OCI-LY7 (cell line): ENCODE measurements around the gene GRM5. TPM values are rescaled to one million over a fixed set of nuclear protein-coding genes. Genes with fewer than 3 reads are reported as not detected.
A peak's percentile ranks its signal among the peaks of the same experiment; 100 is the strongest.

Source experiments
- BruUV-seq: library from RNA; stranded (reverse); fragments of 400-500 nt; replicated peaks from 2 replicates; lab custom pipeline; 2021; lab: Mats Ljungman, UMichigan
- CTCF ChIA-PET: fragments of 300-600 bp; sonication (Branson Sonifier 250); formaldehyde crosslinking; loops from one replicate; lab custom pipeline; 2022; ENCODE audit warnings: antibody characterized with exemption; ENCODE audit not compliant: unreplicated experiment; lab: Charles Lee
- POLR2A ChIA-PET: fragments of 300-600 bp; sonication (Branson Sonifier 250); formaldehyde crosslinking; loops from one replicate; lab custom pipeline; 2022; ENCODE audit warnings: antibody characterized with exemption; lab: Charles Lee
- DNase-seq: peaks from one replicate; pipeline ENCODE4 v3.0.0-alpha.2; 2015; ENCODE audit warnings: low spot score
- H2AFZ ChIP-seq: fragments of 200-600 bp; sonication (generic), shearing (Covaris generic); 2 replicates; pipeline ENCODE4 v1.6.1; 2014; ENCODE audit warnings: mild to moderate bottlenecking, antibody characterized with exemption, low read length, moderate library complexity
- H3K27ac ChIP-seq: fragments of 200-600 bp; sonication (generic); 2 replicates; pipeline ENCODE4 v1.5.1; 2014; ENCODE audit warnings: mixed run types, low read depth, mild to moderate bottlenecking, moderate library complexity, low read length, inconsistent platforms; ENCODE audit not compliant: poor library complexity, severe bottlenecking
- H3K36me3 ChIP-seq: fragments of 200-600 bp; sonication (generic); 2 replicates; pipeline ENCODE4 v1.6.1; 2014; ENCODE audit warnings: mild to moderate bottlenecking, antibody characterized with exemption, low read length, moderate library complexity, mixed read lengths; ENCODE audit not compliant: insufficient read depth
- H3K4me1 ChIP-seq: fragments of 200-600 bp; sonication (generic); 2 replicates; pipeline ENCODE4 v1.5.1; 2014; ENCODE audit warnings: mild to moderate bottlenecking, low read length; ENCODE audit not compliant: insufficient read depth, poor library complexity, severe bottlenecking
- H3K4me2 ChIP-seq: fragments of 200-600 bp; sonication (generic); 2 replicates; pipeline ENCODE4 v1.6.1; 2014; ENCODE audit warnings: mild to moderate bottlenecking, low read length
- H3K4me3 ChIP-seq: fragments of 200-600 bp; sonication (generic); 2 replicates; pipeline ENCODE4 v1.5.1; 2014; ENCODE audit warnings: mild to moderate bottlenecking, low read depth, low read length; ENCODE audit not compliant: poor library complexity, severe bottlenecking
- H3K79me2 ChIP-seq: fragments of 200-600 bp; sonication (generic); 2 replicates; pipeline ENCODE4 v1.6.1; 2016; ENCODE audit warnings: low read depth, mild to moderate bottlenecking, low read length, moderate library complexity, mixed read lengths; ENCODE audit not compliant: insufficient read depth
- H3K9me2 ChIP-seq: fragments of 200-600 bp; sonication (generic); 2 replicates; pipeline ENCODE4 v1.6.1; 2016; ENCODE audit warnings: mild to moderate bottlenecking, low read length, mixed read lengths; ENCODE audit not compliant: insufficient read depth
- H3K9me3 ChIP-seq: fragments of 200-600 bp; sonication (generic); 2 replicates; pipeline ENCODE4 v1.6.1; 2014; ENCODE audit warnings: mild to moderate bottlenecking, mixed run types, low read length, mixed read lengths
- H4K20me1 ChIP-seq: fragments of 200-600 bp; sonication (generic); 2 replicates; pipeline ENCODE4 v1.6.1; 2014; ENCODE audit warnings: mild to moderate bottlenecking, antibody characterized with exemption, low read length, moderate library complexity, mixed read lengths; ENCODE audit not compliant: insufficient read depth
- CTCF ChIP-seq: fragments of 200-600 bp; sonication (generic); conservative IDR thresholded peaks from 2 replicates; pipeline ENCODE4 v1.5.1; 2014; ENCODE audit warnings: mild to moderate bottlenecking, antibody characterized with exemption, low read length, moderate library complexity, mixed read lengths
- EZH2phosphoT487 ChIP-seq: fragments of 200-600 bp; sonication (generic); IDR thresholded peaks from 2 replicates; pipeline ENCODE4 v1.6.1; 2018; ENCODE audit warnings: low read depth, borderline replicate concordance, mild to moderate bottlenecking, mixed run types, antibody characterized with exemption, low read length, moderate library complexity, mixed read lengths
- intact Hi-C: fragments of 100-400 bp; cut with micrococcal nuclease; formaldehyde crosslinking; loops from one replicate; pipeline ENCODE4 v1.10.0; 2022; ENCODE audit not compliant: unreplicated experiment
- total RNA-seq, 2 experiments: library from RNA; depleted of rRNA in 1 of 2; stranded (reverse); fragments of >200 nt in 1 of 2; shearing (Covaris generic) in 1 of 2; gene quantifications; 2 replicates each; pipeline ENCODE4 v1.2.3, GENCODE V29; 2014 to 2022

The GRM5 gene
- total RNA-seq, 2 experiments from 2014 or later = not detected

DNA sequence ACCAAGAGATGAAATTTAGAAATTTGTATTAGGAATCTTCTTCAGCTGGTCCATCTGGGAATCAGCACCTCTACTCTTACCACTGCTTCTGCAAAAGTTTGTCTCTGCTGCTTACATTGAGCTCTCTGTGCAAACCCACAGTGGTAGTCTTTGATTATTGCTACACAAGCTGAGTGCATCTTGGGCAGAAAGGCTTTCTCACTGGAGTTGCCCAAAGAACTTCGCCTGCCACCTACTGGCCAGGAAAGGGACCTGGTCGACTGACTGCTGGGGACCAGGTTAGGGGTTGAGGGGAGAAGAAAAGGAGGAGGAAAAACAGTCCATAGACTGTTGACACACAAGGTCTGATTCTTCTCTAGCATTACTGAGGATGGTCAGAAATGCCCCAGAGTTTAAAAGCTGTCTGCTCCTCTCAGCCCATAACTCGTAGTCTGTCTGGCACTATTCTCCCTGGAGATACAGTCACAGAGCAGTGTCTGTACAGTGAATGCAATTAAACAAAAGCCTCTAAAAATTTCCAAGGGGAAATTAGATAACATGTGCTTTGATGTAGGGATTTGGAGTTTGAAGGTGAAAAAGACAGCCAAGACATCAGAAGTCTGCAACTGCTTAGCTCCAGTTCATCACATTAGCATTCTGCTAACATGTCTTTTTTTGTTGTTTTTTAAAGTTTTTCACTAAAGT lies 513.3 kb downstream of the GRM5 start:
- Histone ChIP-seq H3K27ac (no peak overlapping the region), H3K9me3 (no peaks in the 10 kb centered on the region), H3K36me3 (no peaks in the 10 kb centered on the region), H3K4me3 (no peak overlapping the region), H3K9me2 (no peaks in the 10 kb centered on the region), H3K4me2 (no peak overlapping the region), H4K20me1 (no peaks in the 10 kb centered on the region), H3K4me1 (no peaks in the 10 kb centered on the region), H2AFZ (no peak overlapping the region), H3K79me2 (no peaks in the 10 kb centered on the region)
- ChIA-PET CTCF (interaction anchor here (0.6 kb wide), 1 partner anchor 538 kb away, joined by 3 read pairs; no protein-coding TSS in a partner anchor), POLR2A (interaction anchor here (0.7 to 1.5 kb wide), 4 partner anchors 10 to 1610 kb away, joined by 3 to 5 read pairs (median 3); no protein-coding TSS in a partner anchor)
- intact Hi-C loops = no loop called here
- peak; percentile 64 for DNase-seq
- TF ChIP-seq CTCF (peak; percentile 86), EZH2phosphoT487 (no peak)
- no TSS peak for BruUV-seq

DNA sequence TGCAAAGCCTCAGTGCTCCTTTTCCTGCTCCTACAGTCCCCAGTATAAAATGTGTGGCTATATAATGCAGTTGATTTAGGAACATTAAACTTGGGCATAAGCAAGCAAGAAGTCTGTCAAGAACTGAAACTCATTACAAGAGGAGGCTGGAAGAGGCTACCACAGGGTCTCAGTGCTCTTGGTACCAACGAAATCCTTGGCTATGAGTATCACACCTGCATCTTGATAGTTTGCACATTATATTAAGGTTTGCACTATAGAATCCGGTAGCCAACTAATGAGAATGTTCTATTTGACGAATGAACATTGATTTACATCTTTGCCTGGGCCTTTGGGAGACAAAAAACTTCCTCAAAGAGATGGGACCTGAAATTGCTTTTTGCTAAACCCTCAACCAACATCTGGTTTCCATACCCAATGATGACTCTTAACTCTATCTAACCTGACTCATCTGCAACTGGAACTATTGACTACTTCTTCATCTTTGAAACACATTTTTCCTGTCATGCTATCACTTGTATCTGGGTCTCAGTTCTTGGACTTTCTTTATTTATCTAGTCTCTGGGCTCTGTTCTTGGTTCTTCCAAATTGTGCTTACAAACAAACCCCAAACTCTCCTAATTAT lies 521.0 kb downstream of the GRM5 start:
- Histone ChIP-seq H3K4me2 (no peak overlapping the region), H3K36me3 (no peaks in the 10 kb centered on the region), H3K4me1 (no peaks in the 10 kb centered on the region), H4K20me1 (no peaks in the 10 kb centered on the region), H3K79me2 (no peaks in the 10 kb centered on the region), H2AFZ (no peak overlapping the region), H3K27ac (no peak overlapping the region), H3K9me2 (no peaks in the 10 kb centered on the region), H3K4me3 (no peak overlapping the region), H3K9me3 (no peaks in the 10 kb centered on the region)
- TF ChIP-seq CTCF = peak; percentile 20; the same call in 1 of the 2 replicates
- TF ChIP-seq EZH2phosphoT487 = no peak
- DNase-seq = no peak
- ChIA-PET POLR2A (interaction anchor here (0.6 kb wide), 1 partner anchor 477 kb away, joined by 5 read pairs; no protein-coding TSS in a partner anchor), CTCF (no interaction called here)
- no TSS peak for BruUV-seq
- intact Hi-C loops = loop anchor here (1.0 to 10.0 kb wide), 9 partner anchors 310 to 1606 kb away; no protein-coding TSS in a partner anchor
